T-helper 1 cell treated with Interleukin-12 subunit alpha and Interleukin-12 subunit beta and Interleukin-4 antibody, amounts not matched to agents 30 μg/mL and 1 μg/mL, for 36 hours (primary cell): ENCODE data around the gene P2RY4.
"Not testable (repeated sequence)": the region's sequence is repeated elsewhere in the genome, so short reads cannot be mapped to it uniquely, and the experiment has no call there.

ENCODE experiments used
- H3K27ac Mint-ChIP-seq: one replicate; pipeline ENCODE4 v1.8.0; 2021; ENCODE audit warnings: mild to moderate bottlenecking, mixed read lengths
- H3K27me3 Mint-ChIP-seq: one replicate; pipeline ENCODE4 v1.8.0; 2021; ENCODE audit warnings: low read depth, mixed read lengths
- H3K36me3 Mint-ChIP-seq: one replicate; pipeline ENCODE4 v1.8.0; 2021; ENCODE audit warnings: low read depth, mixed read lengths
- H3K4me1 Mint-ChIP-seq: one replicate; pipeline ENCODE4 v1.8.0; 2021; ENCODE audit warnings: low read depth, mixed read lengths
- H3K4me3 Mint-ChIP-seq: one replicate; pipeline ENCODE4 v1.8.0; 2021; ENCODE audit warnings: mild to moderate bottlenecking, moderate library complexity, mixed read lengths
- H3K9me3 Mint-ChIP-seq: one replicate; pipeline ENCODE4 v1.8.0; 2021; ENCODE audit warnings: mixed read lengths

P2RY4 gene

DNA sequence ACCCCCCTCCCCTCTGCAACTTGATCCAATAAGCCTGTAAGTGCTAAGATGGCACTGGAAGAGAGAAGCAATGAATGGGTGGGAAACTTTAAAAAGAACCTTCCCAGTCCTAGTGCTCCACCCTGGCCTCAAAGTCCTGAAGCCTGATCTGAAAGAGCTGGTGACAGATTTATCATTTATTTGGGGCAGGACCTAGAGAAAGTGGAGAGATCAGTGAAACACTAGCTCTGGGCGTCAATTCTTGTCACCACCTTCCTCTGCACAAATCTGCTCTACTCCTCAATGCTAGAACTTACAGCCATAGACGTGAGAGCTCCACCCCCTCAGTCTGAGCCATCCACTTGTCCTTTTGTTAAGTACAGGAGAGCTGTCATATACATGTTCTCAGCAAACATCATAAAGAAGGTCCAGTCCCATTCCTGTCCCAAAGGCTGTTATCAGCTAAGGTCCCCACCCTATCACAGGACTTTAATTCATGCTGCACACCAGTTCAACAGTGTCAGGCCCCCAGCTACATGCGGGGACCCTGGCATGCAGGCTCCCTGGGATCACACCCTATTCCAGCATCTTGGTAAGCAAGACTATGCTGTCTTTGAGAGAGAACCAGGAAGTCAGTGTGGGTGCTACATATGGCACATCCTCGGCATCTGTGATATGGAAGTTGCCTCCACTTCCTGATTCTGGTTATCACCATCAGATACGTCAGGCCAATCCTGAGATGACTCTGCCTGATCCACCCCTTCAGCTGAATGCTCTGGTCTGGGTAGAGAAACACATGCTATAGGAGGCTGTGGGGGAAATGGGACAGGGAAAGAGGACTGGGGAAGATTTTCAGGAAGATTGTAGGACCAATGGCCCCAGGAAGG is 2.3 kb downstream of the P2RY4 start:
- Mint-ChIP-seq H3K9me3 (no peaks in the 10 kb centered on the region), H3K36me3 (no peaks in the 10 kb centered on the region)

GRCh38 chrX:70255452-70255851 is 4.6 kb downstream of the P2RY4 start:
- no peaks in the 10 kb centered on the region for H3K36me3 Mint-ChIP-seq
- H3K27me3 Mint-ChIP-seq = no peaks in the 10 kb centered on the region
- H3K9me3 Mint-ChIP-seq = no peaks in the 10 kb centered on the region
- no peak overlapping the region for H3K27ac Mint-ChIP-seq
- no peak overlapping the region for H3K4me3 Mint-ChIP-seq
- H3K4me1 Mint-ChIP-seq = peaks cover 3% of the 10 kb centered on the region

More for the DNA sequence above, 2.3 kb downstream of the P2RY4 start:
- Mint-ChIP-seq H3K4me3 (no peak overlapping the region), H3K27ac (no peak overlapping the region), H3K4me1 (peaks cover 3% of the 10 kb centered on the region), H3K27me3 (no peaks in the 10 kb centered on the region)

DNA sequence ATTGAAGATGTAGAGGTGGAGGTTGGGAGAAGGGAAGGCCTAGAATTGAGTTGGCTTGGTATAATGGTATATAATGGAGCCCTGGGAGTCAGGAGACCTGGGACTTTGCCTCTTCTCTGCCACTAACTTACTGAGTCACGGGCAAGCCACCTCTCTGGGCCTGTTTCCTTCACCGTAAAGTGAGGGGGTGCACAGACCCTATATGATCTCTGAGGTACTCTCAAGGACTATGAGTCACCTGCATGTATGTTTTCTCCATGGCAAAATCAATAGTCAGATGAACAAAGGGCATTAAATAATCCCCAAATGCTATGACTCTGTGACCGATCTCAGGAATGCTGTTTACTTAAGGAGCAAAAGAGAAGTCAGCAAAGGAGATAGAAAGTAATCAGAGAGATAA is 5.1 kb downstream of the P2RY4 start:
- no peaks in the 10 kb centered on the region for H3K9me3 Mint-ChIP-seq
- no peaks in the 10 kb centered on the region for H3K36me3 Mint-ChIP-seq
- H3K4me1 Mint-ChIP-seq = peaks cover 3% of the 10 kb centered on the region
- H3K27me3 Mint-ChIP-seq = no peaks in the 10 kb centered on the region
- H3K4me3 Mint-ChIP-seq = no peak overlapping the region
- H3K27ac Mint-ChIP-seq = no peak overlapping the region

GRCh38 chrX:70254063-70254400 is 6.0 kb downstream of the P2RY4 start:
- Mint-ChIP-seq H3K27ac (no peak overlapping the region), H3K36me3 (no peaks in the 10 kb centered on the region), H3K4me3 (no peak overlapping the region), H3K27me3 (no peaks in the 10 kb centered on the region), H3K9me3 (no peaks in the 10 kb centered on the region), H3K4me1 (peaks cover 3% of the 10 kb centered on the region)

GRCh38 chrX:70253377-70254062 is 6.5 kb downstream of the P2RY4 start:
- Mint-ChIP-seq H3K4me1 (peaks cover 3% of the 10 kb centered on the region), H3K27ac (no peak overlapping the region)

DNA sequence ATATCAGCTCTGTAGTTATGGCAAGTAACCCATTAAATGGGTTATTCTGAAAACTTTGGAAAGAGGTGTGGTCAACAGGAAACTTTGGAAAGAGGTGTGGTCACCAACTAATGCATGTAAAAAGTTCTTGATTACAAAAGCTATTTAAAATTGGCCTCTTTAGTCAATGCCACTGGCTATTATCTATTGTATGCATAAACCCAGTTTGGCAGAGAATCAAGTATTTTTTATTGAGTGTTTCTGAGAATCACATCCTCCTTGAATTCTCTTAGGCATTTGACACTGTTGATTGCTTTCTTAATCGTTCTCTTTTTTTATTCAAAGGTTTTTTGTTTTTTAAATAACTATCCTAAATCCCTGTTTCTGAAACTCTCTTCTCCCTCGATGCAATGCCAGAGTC is 7.5 kb downstream of the P2RY4 start:
- Mint-ChIP-seq H3K4me1 (peaks cover 3% of the 10 kb centered on the region), H3K27me3 (no peaks in the 10 kb centered on the region), H3K9me3 (no peaks in the 10 kb centered on the region), H3K4me3 (no peak overlapping the region), H3K27ac (no peak overlapping the region), H3K36me3 (no peaks in the 10 kb centered on the region)

More at GRCh38 chrX:70253377-70254062, 6.5 kb downstream of the P2RY4 start:
- Mint-ChIP-seq H3K27me3 (no peaks in the 10 kb centered on the region), H3K36me3 (no peaks in the 10 kb centered on the region), H3K9me3 (no peaks in the 10 kb centered on the region), H3K4me3 (no peak overlapping the region)

DNA sequence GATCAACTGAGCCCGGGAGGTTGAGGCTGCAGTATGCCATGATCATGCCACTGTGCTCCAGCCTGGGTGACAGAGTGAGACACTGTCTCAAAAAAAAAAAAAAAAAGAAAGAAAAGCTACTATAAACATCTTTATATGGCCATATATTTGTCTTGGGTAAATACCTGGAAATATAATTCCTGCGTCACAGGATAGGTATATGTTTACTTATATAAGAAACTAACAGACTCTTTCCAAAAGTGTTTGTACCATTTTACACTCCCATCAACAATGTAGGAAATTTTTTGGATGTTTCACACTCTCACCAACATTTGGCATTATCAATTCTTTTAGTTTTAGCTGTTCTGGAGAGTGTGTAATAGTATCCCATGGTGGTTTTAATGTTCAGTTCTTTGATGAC is 12.8 kb downstream of the P2RY4 start:
- Mint-ChIP-seq H3K27me3 (no peaks in the 10 kb centered on the region), H3K4me1 (no peaks in the 10 kb centered on the region), H3K36me3 (no peaks in the 10 kb centered on the region), H3K9me3 (no peaks in the 10 kb centered on the region), H3K27ac (no peak overlapping the region), H3K4me3 (no peak overlapping the region)

- Mint-ChIP-seq H3K4me1 (no peaks in the 10 kb centered on the region), H3K4me3 (no peak overlapping the region), H3K9me3 (no peaks in the 10 kb centered on the region), H3K27ac (no peak overlapping the region), H3K27me3 (no peaks in the 10 kb centered on the region), H3K36me3 (no peaks in the 10 kb centered on the region)
These were observed 15.1 kb downstream of the P2RY4 start for GRCh38 chrX:70244881-70245280.

DNA sequence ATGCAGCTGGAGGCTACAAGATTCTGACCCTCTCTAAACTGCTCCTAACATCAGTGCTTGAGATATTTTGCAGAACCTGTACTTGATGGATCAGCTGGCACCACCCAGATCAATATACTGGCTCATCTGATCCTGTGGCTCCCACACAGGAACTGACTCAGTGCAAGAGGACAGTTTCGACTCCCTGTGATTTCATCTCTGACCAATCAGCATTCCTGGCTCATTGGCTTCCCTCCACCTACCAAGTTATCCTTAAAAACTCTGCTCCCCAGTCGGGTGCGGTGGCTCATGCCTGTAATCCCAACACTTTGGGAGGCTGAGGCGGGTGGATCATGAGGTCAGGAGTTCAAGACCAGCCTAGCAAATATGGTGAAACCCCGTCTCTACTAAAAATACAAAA is 16.4 kb downstream of the P2RY4 start:
- H3K4me1 Mint-ChIP-seq, H3K27me3 Mint-ChIP-seq, H3K9me3 Mint-ChIP-seq, H3K36me3 Mint-ChIP-seq, H3K27ac Mint-ChIP-seq, H3K4me3 Mint-ChIP-seq: not testable (repeated sequence)

- Mint-ChIP-seq H3K4me1 (no peaks in the 10 kb centered on the region), H3K27me3 (no peaks in the 10 kb centered on the region), H3K36me3 (no peaks in the 10 kb centered on the region), H3K27ac (no peak overlapping the region), H3K9me3 (no peaks in the 10 kb centered on the region), H3K4me3 (no peak overlapping the region)
These were observed 18.5 kb downstream of the P2RY4 start for GRCh38 chrX:70241501-70241900.

DNA sequence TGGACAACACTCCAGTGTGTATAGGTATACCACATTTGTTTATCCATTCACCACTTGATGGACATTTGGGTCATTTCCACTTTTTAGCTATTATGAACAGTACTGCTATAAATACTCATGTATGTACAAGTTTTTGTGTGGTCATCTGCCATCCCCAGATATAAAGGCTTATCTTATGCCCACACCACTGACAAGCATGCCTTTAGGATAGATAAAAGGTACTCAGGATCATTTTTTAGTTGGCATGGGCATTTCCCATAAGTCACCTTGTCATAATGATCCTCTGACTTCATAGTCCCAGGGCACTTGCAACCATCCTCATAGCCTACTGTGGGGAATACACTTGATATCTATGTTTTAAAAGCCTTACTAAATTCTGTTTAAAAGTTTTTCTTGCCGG is 19.3 kb downstream of the P2RY4 start:
- Mint-ChIP-seq H3K27ac (no peak overlapping the region), H3K4me1 (no peaks in the 10 kb centered on the region), H3K27me3 (no peaks in the 10 kb centered on the region), H3K4me3 (no peak overlapping the region), H3K9me3 (no peaks in the 10 kb centered on the region), H3K36me3 (no peaks in the 10 kb centered on the region)

- Mint-ChIP-seq H3K27me3 (no peaks in the 10 kb centered on the region), H3K36me3 (no peaks in the 10 kb centered on the region), H3K4me3 (no peak within 1 kb of the TSS), H3K27ac (no peak within 1 kb of the TSS), H3K9me3 (no peaks in the 10 kb centered on the region), H3K4me1 (peaks cover 7% of the 10 kb centered on the region)
These were observed 25.6 kb downstream of the P2RY4 start, which contains the start of gene AWAT1 for GRCh38 chrX:70234355-70234754. AWAT1 (plus strand) TSS chrX:70234655; CDS start chrX:70234696, 41 bp downstream.

- Mint-ChIP-seq H3K36me3 (no peaks in the 10 kb centered on the region), H3K27ac (no peak overlapping the region), H3K27me3 (no peaks in the 10 kb centered on the region), H3K4me1 (peaks cover 7% of the 10 kb centered on the region), H3K9me3 (no peaks in the 10 kb centered on the region), H3K4me3 (no peak overlapping the region)
These were observed 28.3 kb downstream of the P2RY4 start for GRCh38 chrX:70231666-70232065.

- Mint-ChIP-seq H3K4me3 (no peak overlapping the region), H3K36me3 (no peaks in the 10 kb centered on the region), H3K4me1 (peaks cover 2% of the 10 kb centered on the region), H3K27ac (no peak overlapping the region), H3K27me3 (no peaks in the 10 kb centered on the region), H3K9me3 (no peaks in the 10 kb centered on the region)
These were observed 33.3 kb downstream of the P2RY4 start for GRCh38 chrX:70226687-70227086.

DNA sequence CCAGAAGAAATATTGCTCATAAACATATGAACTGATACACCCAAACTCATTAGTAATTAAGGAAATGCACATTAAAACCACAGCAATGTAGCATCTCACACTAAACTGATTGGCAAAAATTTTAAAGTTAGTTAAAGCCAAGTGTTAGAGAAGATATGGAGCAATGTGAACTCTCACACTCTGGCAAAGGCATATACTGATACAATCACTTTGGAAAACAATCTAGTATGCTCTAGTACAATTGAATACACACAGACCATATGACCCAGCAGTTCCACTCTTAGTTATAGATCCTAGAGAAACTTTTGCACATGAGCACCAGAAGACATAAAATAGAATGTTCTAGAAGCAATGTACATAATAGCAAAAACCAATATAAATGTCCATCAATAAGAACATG is 34.0 kb downstream of the P2RY4 start:
- Mint-ChIP-seq H3K36me3 (no peaks in the 10 kb centered on the region), H3K4me3 (no peak overlapping the region), H3K4me1 (no peaks in the 10 kb centered on the region), H3K27me3 (no peaks in the 10 kb centered on the region), H3K27ac (no peak overlapping the region), H3K9me3 (no peaks in the 10 kb centered on the region)
